ENCODE measurements around the gene PRMT7.

PRMT7 gene

GRCh38 chr16:68401871-68402747 is 91.3 kb downstream of the PRMT7 start:
- DNase-seq, result no peak

- DNase-seq, result no peak
Observed at GRCh38 chr16:68402748-68403040, 91.9 kb downstream of the PRMT7 start.

- DNase-seq, result no peak
Observed at GRCh38 chr16:68403177-68403576, 92.4 kb downstream of the PRMT7 start.

GRCh38 chr16:68403704-68404103 is 92.9 kb downstream of the PRMT7 start:
- no peak for DNase-seq

- no peak for DNase-seq
Observed at GRCh38 chr16:68404736-68405345, 94.0 kb downstream of the PRMT7 start.

- DNase-seq, result no peak
Observed at GRCh38 chr16:68406458-68407152, 95.8 kb downstream of the PRMT7 start.

Measured in activated CD8-positive, alpha-beta memory T cell treated with anti-CD3 and anti-CD28 coated beads, Interleukin-2, amount 50 U/mL, for 4 hours (primary cell).